ENCODE measurements around the gene ACTA2. TPM values are rescaled to one million over a fixed set of nuclear protein-coding genes. Genes with fewer than 3 reads are reported as not detected.

The ACTA2 gene
- total RNA-seq = 211 and 251 TPM in 2 replicates

GRCh38 chr10:88952647-88953111, at the start of gene ACTA2:
TSS of gene ACTA2 (minus strand) at chr10:88952773. CDS start at chr10:88948930, 3,843 bp downstream.

GRCh38 chr10:88990384-88991160, 38.0 kb upstream of the ACTA2 start, which contains the start of gene FAS:
TSS of gene FAS (plus strand) at chr10:88990798. CDS start at chr10:88990877, 79 bp downstream.

Other genes with a start within 250 kb of the ACTA2 start
- not detected in 2 replicates for gene LIPK, start 246.5 kb downstream of the ACTA2 start, total RNA-seq
- gene LIPN, start 192.8 kb downstream of the ACTA2 start, total RNA-seq = not detected in 2 replicates
- gene LIPM, start 150.0 kb downstream of the ACTA2 start, total RNA-seq = not detected in 2 replicates
- 0.58 TPM in 1 of 2 replicates, not detected in the other for gene ANKRD22, start 100.9 kb downstream of the ACTA2 start, total RNA-seq
- 30.8 and 60.8 TPM in 2 replicates for gene STAMBPL1, start 72.5 kb downstream of the ACTA2 start, total RNA-seq
- 34.0 and 40.6 TPM in 2 replicates for gene FAS, start 38.0 kb upstream of the ACTA2 start, total RNA-seq